Loucy (cell line): ENCODE measurements around the gene BCKDHA.

Source experiments
- H2AFZ ChIP-seq: fragments of 200-600 bp; sonication (generic); 2 replicates; pipeline ENCODE4 v1.6.0; 2016; ENCODE audit warnings: antibody characterized with exemption, mild to moderate bottlenecking, low read length, moderate library complexity
- H3F3A ChIP-seq: fragments of 200-600 bp; 2 replicates; pipeline ENCODE4 v1.6.0; 2016; ENCODE audit warnings: antibody characterized with exemption, low read depth, mild to moderate bottlenecking
- H3K27me3 ChIP-seq: fragments of 200-600 bp; sonication (generic); 2 replicates; pipeline ENCODE4 v1.6.1; 2014; ENCODE audit warnings: low read length, mild to moderate bottlenecking; ENCODE audit not compliant: insufficient read depth, poor library complexity, severe bottlenecking
- H3K36me3 ChIP-seq: fragments of 200-600 bp; sonication (generic); 2 replicates; pipeline ENCODE4 v1.6.1; 2016; ENCODE audit warnings: low read length; ENCODE audit not compliant: insufficient read depth
- H3K4me1 ChIP-seq: fragments of 200-600 bp; sonication (generic); 2 replicates; pipeline ENCODE4 v1.5.1; 2014; ENCODE audit warnings: low read length, mild to moderate bottlenecking; ENCODE audit not compliant: insufficient read depth, poor library complexity, severe bottlenecking
- H3K4me2 ChIP-seq: fragments of 200-600 bp; sonication (generic); 2 replicates; pipeline ENCODE4 v1.6.0; 2014; ENCODE audit warnings: antibody characterized with exemption, low read length, low read depth, mild to moderate bottlenecking; ENCODE audit not compliant: poor library complexity, severe bottlenecking
- H3K4me3 ChIP-seq: fragments of 200-600 bp; sonication (generic); 2 replicates; pipeline ENCODE4 v1.5.1; 2014; ENCODE audit warnings: low read length, mild to moderate bottlenecking, mixed read lengths; ENCODE audit not compliant: poor library complexity, severe bottlenecking
- H3K79me2 ChIP-seq: fragments of 200-600 bp; sonication (generic); 2 replicates; pipeline ENCODE4 v1.6.1; 2014; ENCODE audit warnings: low read length; ENCODE audit not compliant: insufficient read depth
- H3K9ac ChIP-seq: fragments of 200-600 bp; sonication (generic); 2 replicates; pipeline ENCODE4 v1.6.0; 2014; ENCODE audit warnings: mild to moderate bottlenecking, low read depth, low read length, moderate library complexity; ENCODE audit not compliant: poor library complexity, severe bottlenecking
- H3K9me2 ChIP-seq: fragments of 200-600 bp; sonication (generic); replicated peaks from 2 replicates; pipeline ENCODE4 v1.6.1; 2016; ENCODE audit warnings: low read depth, low read length, mixed read lengths
- H3K9me3 ChIP-seq: fragments of 200-600 bp; sonication (generic); 2 replicates; pipeline ENCODE4 v1.6.1; 2014; ENCODE audit warnings: mild to moderate bottlenecking, antibody characterized with exemption, low read length, low read depth; ENCODE audit not compliant: insufficient read depth
- H4K20me1 ChIP-seq: fragments of 200-600 bp; sonication (generic); 2 replicates; pipeline ENCODE4 v1.6.0; 2014; ENCODE audit warnings: antibody characterized with exemption, low read length, mild to moderate bottlenecking; ENCODE audit not compliant: insufficient read depth, poor library complexity, severe bottlenecking
- EZH2phosphoT487 ChIP-seq: fragments of 200-600 bp; IDR thresholded peaks from 2 replicates; pipeline ENCODE4 v1.6.1; 2018; ENCODE audit warnings: antibody characterized with exemption, mild to moderate bottlenecking, moderate library complexity, borderline replicate concordance
- TF ChIP-seq, protein P1 (sequence below): fragments of 200-600 bp; sonication (generic); conservative IDR thresholded peaks from 2 replicates; pipeline ENCODE4 v1.5.1; 2014; ENCODE audit warnings: mild to moderate bottlenecking, antibody characterized with exemption, low read length

The BCKDHA gene

DNA sequence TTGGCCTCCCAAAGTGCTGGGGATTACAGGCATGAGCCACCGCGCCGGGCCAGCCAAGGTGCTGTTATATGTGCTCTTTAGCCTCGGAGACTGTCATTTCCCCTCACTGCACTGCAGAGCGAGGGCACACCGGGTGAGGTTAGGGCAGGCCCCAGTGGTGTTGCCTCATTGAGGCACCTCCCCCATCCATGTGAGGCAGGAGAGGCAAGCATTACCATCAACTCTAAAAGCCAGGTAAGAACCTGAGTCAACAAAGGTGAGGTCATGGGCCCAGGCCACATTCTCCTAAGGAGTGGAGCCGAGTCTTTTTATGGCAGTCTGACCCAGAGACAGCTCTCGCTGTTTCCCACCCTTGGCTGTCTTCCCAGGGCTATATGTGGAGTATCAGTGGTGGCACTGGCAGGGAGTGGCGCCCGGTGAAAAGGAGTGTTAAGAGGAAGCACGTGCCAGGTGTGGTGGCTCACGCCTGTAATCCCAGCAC, 18.6 kb downstream of the BCKDHA start:
- TF ChIP-seq, protein P1, sequence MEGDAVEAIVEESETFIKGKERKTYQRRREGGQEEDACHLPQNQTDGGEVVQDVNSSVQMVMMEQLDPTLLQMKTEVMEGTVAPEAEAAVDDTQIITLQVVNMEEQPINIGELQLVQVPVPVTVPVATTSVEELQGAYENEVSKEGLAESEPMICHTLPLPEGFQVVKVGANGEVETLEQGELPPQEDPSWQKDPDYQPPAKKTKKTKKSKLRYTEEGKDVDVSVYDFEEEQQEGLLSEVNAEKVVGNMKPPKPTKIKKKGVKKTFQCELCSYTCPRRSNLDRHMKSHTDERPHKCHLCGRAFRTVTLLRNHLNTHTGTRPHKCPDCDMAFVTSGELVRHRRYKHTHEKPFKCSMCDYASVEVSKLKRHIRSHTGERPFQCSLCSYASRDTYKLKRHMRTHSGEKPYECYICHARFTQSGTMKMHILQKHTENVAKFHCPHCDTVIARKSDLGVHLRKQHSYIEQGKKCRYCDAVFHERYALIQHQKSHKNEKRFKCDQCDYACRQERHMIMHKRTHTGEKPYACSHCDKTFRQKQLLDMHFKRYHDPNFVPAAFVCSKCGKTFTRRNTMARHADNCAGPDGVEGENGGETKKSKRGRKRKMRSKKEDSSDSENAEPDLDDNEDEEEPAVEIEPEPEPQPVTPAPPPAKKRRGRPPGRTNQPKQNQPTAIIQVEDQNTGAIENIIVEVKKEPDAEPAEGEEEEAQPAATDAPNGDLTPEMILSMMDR: no peak
- TF ChIP-seq EZH2phosphoT487: no peak
- Histone ChIP-seq H3F3A (no peaks in the 10 kb centered on the region), H3K36me3 (peaks cover 24% of the 10 kb centered on the region; the same call in 1 of the 2 replicates), H3K9me2 (no peaks in the 10 kb centered on the region), H3K4me3 (no peak overlapping the region), H3K4me2 (no peak overlapping the region), H3K4me1 (no peaks in the 10 kb centered on the region), H3K9ac (no peak overlapping the region), H2AFZ (no peak overlapping the region), H4K20me1 (no peaks in the 10 kb centered on the region), H3K9me3 (no peaks in the 10 kb centered on the region), H3K27me3 (no peaks in the 10 kb centered on the region), H3K79me2 (no peaks in the 10 kb centered on the region)

DNA sequence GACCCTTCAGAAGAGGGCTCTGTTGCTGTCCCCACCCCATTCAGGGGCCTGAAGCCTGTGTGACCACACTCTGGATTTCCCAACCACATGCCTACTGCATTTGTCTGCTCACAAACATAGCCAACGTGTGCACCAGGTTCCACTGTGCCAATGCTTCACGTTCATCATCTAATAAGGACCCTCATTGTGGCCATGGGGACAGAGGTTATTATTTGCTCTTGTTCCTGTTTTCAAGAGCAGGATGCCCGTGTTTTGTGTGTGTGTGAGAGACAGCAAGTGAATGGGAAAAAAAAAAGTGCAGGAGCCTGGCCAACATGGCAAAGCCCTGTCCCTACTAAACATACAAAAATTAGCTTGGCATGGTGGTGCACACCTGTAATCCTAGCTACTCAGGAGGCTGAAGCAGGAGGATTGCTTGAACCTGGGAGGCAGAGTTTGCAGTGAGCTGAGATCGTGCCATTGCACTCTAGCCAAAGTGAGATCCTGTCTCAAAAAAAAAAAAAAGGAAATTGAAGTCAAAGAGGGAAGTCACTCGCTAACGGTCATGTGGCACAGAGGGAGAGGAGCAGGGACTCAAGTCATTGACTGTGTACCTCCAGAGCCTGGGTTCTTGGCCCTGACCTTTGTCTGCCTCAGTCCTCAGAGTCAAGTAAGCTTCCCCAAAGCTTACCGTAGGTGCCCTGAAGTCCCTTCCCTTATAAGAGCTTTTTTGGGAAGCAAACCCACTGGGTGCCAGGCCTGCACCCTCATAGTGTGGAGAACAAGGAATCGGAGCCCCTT, 22.7 kb downstream of the BCKDHA start:
- Histone ChIP-seq H2AFZ (no peak overlapping the region), H3K9me3 (no peaks in the 10 kb centered on the region), H3K9ac (no peak overlapping the region), H3K36me3 (peaks cover 38% of the 10 kb centered on the region; the same call in 1 of the 2 replicates), H3K4me3 (no peak overlapping the region), H3K79me2 (no peaks in the 10 kb centered on the region), H4K20me1 (no peaks in the 10 kb centered on the region), H3F3A (no peaks in the 10 kb centered on the region), H3K4me1 (no peaks in the 10 kb centered on the region), H3K4me2 (no peak overlapping the region), H3K9me2 (no peaks in the 10 kb centered on the region), H3K27me3 (no peaks in the 10 kb centered on the region)
- TF ChIP-seq EZH2phosphoT487: no peak
- TF ChIP-seq, protein P1: no peak

- Histone ChIP-seq H3K36me3 (peaks cover 38% of the 10 kb centered on the region; the same call in 1 of the 2 replicates), H3K9ac (no peak overlapping the region), H4K20me1 (no peaks in the 10 kb centered on the region), H3K4me2 (no peak overlapping the region), H3K9me3 (no peaks in the 10 kb centered on the region), H3K79me2 (no peaks in the 10 kb centered on the region), H3F3A (no peaks in the 10 kb centered on the region), H3K4me3 (no peak overlapping the region), H3K9me2 (no peaks in the 10 kb centered on the region), H3K27me3 (no peaks in the 10 kb centered on the region), H3K4me1 (no peaks in the 10 kb centered on the region), H2AFZ (no peak overlapping the region)
- TF ChIP-seq EZH2phosphoT487: no peak
- TF ChIP-seq, protein P1: no peak
Observed at GRCh38 chr19:41421314-41421713, 23.7 kb downstream of the BCKDHA start.
